Keratinocyte (primary cell): Measurements from ENCODE around the gene ALDH3A1. TPM values are rescaled to one million over a fixed set of nuclear protein-coding genes. Genes with fewer than 3 reads are reported as not detected.

Source experiments
- DNase-seq: peaks from one replicate; pipeline ENCODE4 v3.0.0-alpha.2; 2011; ENCODE audit warnings: low read depth, missing footprints, low spot score
- FAIRE-seq: peaks from 2 replicates; lab custom pipeline; 2011; peaks lifted over from hg19 to GRCh38; lab: Jason Lieb, UNC
- H2AFZ ChIP-seq: 2 replicates; pipeline ENCODE4 v1.6.0; 2012; ENCODE audit warnings: low read length, control low read depth, inconsistent platforms; ENCODE audit not compliant: control insufficient read depth
- H3K27ac ChIP-seq: 2 replicates; pipeline ENCODE4 v1.5.1; 2011; ENCODE audit warnings: low read length; ENCODE audit not compliant: control insufficient read depth, insufficient read depth
- H3K27me3 ChIP-seq: 3 replicates; pipeline ENCODE4 v1.6.0; 2011; ENCODE audit warnings: low read length; ENCODE audit not compliant: control insufficient read depth, insufficient read depth; ENCODE audit errors: extremely low read depth
- H3K36me3 ChIP-seq, 2 experiments: 2 replicates in 1 of 2; 3 replicates in 1 of 2; pipeline ENCODE4 v1.5.1; 2011; ENCODE audit warnings: low read length in 2 of 2, mild to moderate bottlenecking in 1 of 2; ENCODE audit not compliant: control insufficient read depth in 2 of 2, insufficient read depth in 2 of 2; ENCODE audit errors: extremely low read depth in 1 of 2
- H3K4me1 ChIP-seq: 3 replicates; pipeline ENCODE4 v1.5.1; 2011; ENCODE audit warnings: low read length; ENCODE audit not compliant: control insufficient read depth, insufficient read depth; ENCODE audit errors: extremely low read depth
- H3K4me2 ChIP-seq: 3 replicates; pipeline ENCODE4 v1.6.0; 2011; ENCODE audit warnings: low read depth, low read length; ENCODE audit not compliant: control insufficient read depth, insufficient read depth; ENCODE audit errors: extremely low read depth
- H3K4me3 ChIP-seq, 3 experiments: fragments of 200-600 bp in 1 of 3; sonication (generic) in 1 of 3; 2 replicates in 2 of 3; 3 replicates in 1 of 3; pipeline ENCODE4 v1.5.1; 2011 to 2016; ENCODE audit warnings: low read length in 3 of 3, mild to moderate bottlenecking in 3 of 3, control low read depth in 2 of 3, inconsistent platforms in 1 of 3, low read depth in 1 of 3, mixed read lengths in 1 of 3, mixed run types in 1 of 3, moderate library complexity in 1 of 3; ENCODE audit not compliant: control insufficient read depth in 2 of 3, insufficient read depth in 2 of 3; ENCODE audit errors: extremely low read depth in 1 of 3
- H3K79me2 ChIP-seq: 2 replicates; pipeline ENCODE4 v1.6.0; 2012; ENCODE audit warnings: low read length; ENCODE audit not compliant: control insufficient read depth, insufficient read depth
- H3K9ac ChIP-seq: 3 replicates; pipeline ENCODE4 v1.6.0; 2011; ENCODE audit warnings: low read length; ENCODE audit not compliant: control insufficient read depth, insufficient read depth; ENCODE audit errors: extremely low read depth
- H3K9me1 ChIP-seq: 3 replicates; pipeline ENCODE4 v1.6.0; 2011; ENCODE audit warnings: low read length; ENCODE audit not compliant: control insufficient read depth, insufficient read depth; ENCODE audit errors: extremely low read depth
- H3K9me3 ChIP-seq: 2 replicates; pipeline ENCODE4 v1.5.1; 2012; ENCODE audit warnings: low read depth, low read length; ENCODE audit not compliant: control insufficient read depth
- H4K20me1 ChIP-seq: 3 replicates; pipeline ENCODE4 v1.6.0; 2011; ENCODE audit warnings: low read length; ENCODE audit not compliant: control insufficient read depth, insufficient read depth; ENCODE audit errors: extremely low read depth
- EZH2 ChIP-seq: IDR thresholded peaks from one replicate; pipeline ENCODE4 v1.6.1; 2012; ENCODE audit warnings: inconsistent platforms, mild to moderate bottlenecking, low read length, moderate library complexity
- dilution Hi-C: fragments of 300-500 bp; cut with MboI; formaldehyde crosslinking; loops from one replicate; pipeline ENCODE4 v1.7.0; 2020; ENCODE audit warnings: low sequenced_read_pairs; ENCODE audit not compliant: extremely low pct_ligation_motif_present
- polyA plus RNA-seq, 5 experiments: library from polyadenylated mRNA; depleted of rRNA in 3 of 5; stranded (reverse) in 3 of 5; stranded (forward) in 1 of 5; unstranded in 1 of 5; fragments of >200 nt; gene quantifications; 1 replicate in 1 of 5; 2 replicates in 3 of 5; 3 replicates in 1 of 5; pipeline versions ENCODE4 v1.2.1 to v1.2.3, GENCODE V29; 2011 to 2012; ENCODE audit warnings: missing spikeins in 2 of 5, low read depth in 1 of 5, low replicate concordance in 1 of 5
- TF ChIP-seq, protein P1 (sequence below), 3 experiments: IDR thresholded peaks in 1 of 3; conservative IDR thresholded peaks in 1 of 3; optimal IDR thresholded peaks in 1 of 3; 2 replicates in 2 of 3; 3 replicates in 1 of 3; pipeline versions ENCODE3 to v1.5.1; 2011; ENCODE audit warnings: low read length in 3 of 3, mild to moderate bottlenecking in 3 of 3, moderate library complexity in 2 of 3, control low read depth in 1 of 3, inconsistent platforms in 1 of 3; ENCODE audit not compliant: insufficient read depth in 2 of 3; ENCODE audit errors: extremely low read depth in 1 of 3

The ALDH3A1 gene
- polyA plus RNA-seq, 1 donor (not counting 4 experiments of a cell fraction or from before 2014, with no cell fraction given), result 5.8 TPM

DNA sequence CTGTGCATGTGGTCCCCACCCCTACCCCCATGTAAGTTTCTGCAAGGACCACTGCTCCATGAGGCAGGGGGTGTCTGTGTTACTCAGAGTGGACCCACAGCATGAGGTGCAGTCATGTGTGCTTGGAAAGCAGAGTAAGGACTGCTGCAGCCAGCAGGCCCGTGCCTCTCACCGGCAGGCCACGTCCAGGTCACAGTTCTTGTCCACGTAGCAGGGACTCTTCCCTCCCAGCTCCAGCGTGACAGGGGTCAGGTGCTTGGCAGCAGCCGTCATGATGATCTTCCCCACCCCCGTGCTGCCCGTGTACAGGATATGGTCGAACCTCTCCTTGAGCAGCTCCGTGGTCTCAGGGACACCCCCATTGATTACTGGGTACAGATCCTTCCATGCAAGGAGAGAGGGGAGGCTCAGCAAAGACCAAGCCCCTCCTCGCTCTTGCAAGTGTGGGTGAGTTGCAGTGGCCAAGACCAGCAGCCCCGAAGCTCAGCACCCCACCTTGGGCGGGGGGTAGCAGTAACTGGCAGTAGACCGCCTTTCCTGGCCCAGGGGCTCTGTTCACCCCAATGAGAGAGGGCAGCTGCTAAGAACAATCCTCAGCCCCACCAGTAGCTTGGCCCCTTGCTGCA, 6.2 kb downstream of the ALDH3A1 start:
- no peaks in the 10 kb centered on the region for H4K20me1 ChIP-seq
- H3K27ac ChIP-seq, result no peak overlapping the region
- H3K9ac ChIP-seq, result no peak overlapping the region
- DNase-seq (no peak), FAIRE-seq (no peak)
- H3K27me3 ChIP-seq, result no peaks in the 10 kb centered on the region
- dilution Hi-C loops, result no loop called here
- H3K4me2 ChIP-seq, result no peak overlapping the region
- H3K9me3 ChIP-seq, result no peaks in the 10 kb centered on the region
- H3K4me1 ChIP-seq, result peaks cover 11% of the 10 kb centered on the region
- TF ChIP-seq EZH2, result no peak
- TF ChIP-seq, protein P1, sequence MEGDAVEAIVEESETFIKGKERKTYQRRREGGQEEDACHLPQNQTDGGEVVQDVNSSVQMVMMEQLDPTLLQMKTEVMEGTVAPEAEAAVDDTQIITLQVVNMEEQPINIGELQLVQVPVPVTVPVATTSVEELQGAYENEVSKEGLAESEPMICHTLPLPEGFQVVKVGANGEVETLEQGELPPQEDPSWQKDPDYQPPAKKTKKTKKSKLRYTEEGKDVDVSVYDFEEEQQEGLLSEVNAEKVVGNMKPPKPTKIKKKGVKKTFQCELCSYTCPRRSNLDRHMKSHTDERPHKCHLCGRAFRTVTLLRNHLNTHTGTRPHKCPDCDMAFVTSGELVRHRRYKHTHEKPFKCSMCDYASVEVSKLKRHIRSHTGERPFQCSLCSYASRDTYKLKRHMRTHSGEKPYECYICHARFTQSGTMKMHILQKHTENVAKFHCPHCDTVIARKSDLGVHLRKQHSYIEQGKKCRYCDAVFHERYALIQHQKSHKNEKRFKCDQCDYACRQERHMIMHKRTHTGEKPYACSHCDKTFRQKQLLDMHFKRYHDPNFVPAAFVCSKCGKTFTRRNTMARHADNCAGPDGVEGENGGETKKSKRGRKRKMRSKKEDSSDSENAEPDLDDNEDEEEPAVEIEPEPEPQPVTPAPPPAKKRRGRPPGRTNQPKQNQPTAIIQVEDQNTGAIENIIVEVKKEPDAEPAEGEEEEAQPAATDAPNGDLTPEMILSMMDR (optimal IDR thresholded peaks at IDR 0.05 in 1 of 3, IDR thresholded peaks at IDR 0.05 in 1 of 3, conservative IDR thresholded peaks at IDR 0.05 in 1 of 3; ENCODE audit: extremely low read depth in 1 of 3, insufficient read depth in 2 of 3, low read length in 3 of 3), result no peak
- H3K36me3 ChIP-seq, result no peaks in the 10 kb centered on the region
- no peak overlapping the region for H2AFZ ChIP-seq
- no peaks in the 10 kb centered on the region for H3K79me2 ChIP-seq
- H3K4me3 ChIP-seq, result no peak overlapping the region
- H3K9me1 ChIP-seq, result no peaks in the 10 kb centered on the region

DNA sequence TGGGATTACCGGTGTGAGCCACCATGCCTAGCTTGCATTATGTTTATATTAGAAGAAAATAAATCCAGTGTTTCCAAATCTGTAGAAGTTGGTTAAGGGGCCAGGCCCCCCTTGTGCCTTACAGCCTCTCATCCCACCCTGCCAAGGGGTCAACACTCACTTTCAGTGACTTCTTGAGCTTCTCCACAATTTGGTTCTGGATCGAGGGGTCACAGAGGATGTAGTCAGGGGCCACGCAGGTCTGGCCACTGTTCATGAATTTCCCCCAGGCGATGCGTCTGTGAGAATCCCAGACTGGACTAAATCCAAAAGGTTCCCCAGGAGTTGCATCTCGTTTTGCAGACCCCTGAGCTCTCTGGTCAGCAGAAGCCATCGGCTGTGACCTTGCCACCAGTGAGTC, 7.2 kb downstream of the ALDH3A1 start:
- no peaks in the 10 kb centered on the region for H3K27me3 ChIP-seq
- no peaks in the 10 kb centered on the region for H3K79me2 ChIP-seq
- H3K36me3 ChIP-seq, result no peaks in the 10 kb centered on the region
- H3K4me2 ChIP-seq, result no peak overlapping the region
- H3K9me3 ChIP-seq, result no peaks in the 10 kb centered on the region
- no peaks in the 10 kb centered on the region for H4K20me1 ChIP-seq
- H3K4me1 ChIP-seq, result peaks cover 9% of the 10 kb centered on the region
- DNase-seq (no peak), FAIRE-seq (no peak)
- TF ChIP-seq EZH2, result no peak
- TF ChIP-seq, protein P1 (optimal IDR thresholded peaks at IDR 0.05 in 1 of 3, IDR thresholded peaks at IDR 0.05 in 1 of 3, conservative IDR thresholded peaks at IDR 0.05 in 1 of 3; ENCODE audit: extremely low read depth in 1 of 3, insufficient read depth in 2 of 3, low read length in 3 of 3), result no peak
- dilution Hi-C loops, result no loop called here
- no peak overlapping the region for H3K9ac ChIP-seq
- no peaks in the 10 kb centered on the region for H3K9me1 ChIP-seq
- no peak overlapping the region for H2AFZ ChIP-seq
- no peak overlapping the region for H3K4me3 ChIP-seq
- H3K27ac ChIP-seq, result no peak overlapping the region
